ENCODE results near the gene SMS.
"Not testable (repeated sequence)": the region's sequence is repeated elsewhere in the genome, so short reads cannot be mapped to it uniquely, and the experiment has no call there.

The SMS gene

DNA sequence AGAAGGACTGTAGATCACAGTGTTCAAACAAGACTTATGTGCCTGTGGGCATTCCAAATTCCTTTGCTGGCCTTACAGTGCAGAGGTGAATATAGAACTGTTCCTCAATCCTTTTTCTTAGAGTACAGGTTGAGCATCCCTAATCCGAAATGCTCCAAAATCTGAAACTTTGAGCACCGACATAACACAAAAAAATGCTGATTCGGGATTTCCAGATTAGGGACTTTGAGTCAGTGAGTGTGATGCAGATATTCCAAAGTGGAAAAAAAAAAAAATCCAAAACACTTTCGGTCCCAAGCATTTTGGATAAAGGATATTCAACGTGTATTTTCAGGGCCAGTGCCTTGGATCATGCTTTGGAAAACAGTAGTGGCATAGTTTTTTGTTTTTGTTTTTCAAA lies 9.2 kb downstream of the SMS start:
- in situ Hi-C loops (cut with MboI; ENCODE audit: low sequenced_read_pairs) = no loop called here

DNA sequence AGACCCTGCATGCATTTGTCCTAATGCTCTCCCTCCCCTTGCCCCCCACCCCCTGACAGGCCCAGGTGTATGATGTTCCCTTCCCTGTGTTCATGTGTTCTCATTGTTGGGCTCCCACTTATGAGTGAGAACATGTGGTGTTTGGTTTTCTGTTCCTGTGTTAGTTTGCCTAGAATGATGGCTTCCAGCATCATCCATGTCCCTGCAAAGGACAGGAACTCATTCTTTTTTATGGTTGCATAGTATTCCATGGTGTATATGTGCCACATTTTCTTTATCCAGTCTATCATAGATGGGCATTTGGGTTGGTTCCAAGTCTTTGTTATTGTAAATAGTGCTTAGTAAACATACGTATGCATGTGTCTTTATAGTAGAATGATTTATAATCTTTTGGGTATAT lies 10.0 kb downstream of the SMS start:
- in situ Hi-C loops (cut with MboI; ENCODE audit: low sequenced_read_pairs) = not testable (repeated sequence)

DNA sequence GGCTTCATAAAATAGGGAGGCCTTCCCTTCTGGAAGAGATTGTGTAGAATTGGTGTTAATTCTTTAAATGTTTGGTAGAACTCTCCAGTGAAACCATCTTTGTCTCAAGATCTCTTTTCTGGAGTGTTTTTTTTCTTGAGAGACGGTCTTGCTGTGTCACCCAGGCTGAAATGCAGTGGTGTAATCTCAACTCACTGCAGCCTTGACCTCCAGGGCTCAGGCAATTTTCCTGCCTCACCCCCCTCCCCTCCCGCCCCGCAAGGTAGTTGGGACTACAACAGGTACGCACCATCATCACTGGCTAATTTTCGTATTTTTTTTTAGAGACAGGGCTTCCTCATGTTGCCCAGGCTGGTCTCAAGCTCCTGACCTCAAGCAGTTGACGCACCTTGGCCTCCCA lies 12.1 kb downstream of the SMS start:
- in situ Hi-C loops (cut with MboI; ENCODE audit: low sequenced_read_pairs) = no loop called here

DNA sequence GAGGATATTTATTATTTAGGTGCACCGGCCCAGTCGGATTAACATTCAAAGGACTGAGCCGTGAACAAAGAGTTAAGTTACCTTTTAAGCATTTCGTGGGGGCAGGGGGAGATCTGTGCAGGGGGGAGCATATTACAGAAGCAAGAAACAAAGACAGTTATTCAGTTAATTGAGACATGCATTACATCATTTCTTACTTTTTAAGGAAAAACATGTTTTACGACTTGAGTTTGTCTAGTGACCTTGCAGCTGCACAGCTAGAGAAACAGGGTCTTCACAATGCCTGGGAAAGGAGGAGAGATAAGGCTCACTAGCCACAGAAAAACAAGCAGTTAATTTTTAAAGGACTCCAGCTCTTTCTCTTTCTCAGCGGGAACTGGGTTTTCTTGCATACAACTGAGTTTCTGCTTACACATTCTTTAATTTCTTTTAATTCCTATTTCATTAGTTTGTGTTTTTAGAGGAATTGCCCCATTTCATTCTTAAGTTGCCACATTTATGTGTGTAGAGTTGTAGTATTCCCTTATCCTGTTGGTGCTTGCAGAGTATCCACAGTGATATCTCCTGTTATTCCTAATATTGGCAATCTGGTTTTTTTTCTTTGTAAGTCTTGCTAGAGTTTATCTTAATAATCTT lies 12.8 kb downstream of the SMS start:
- in situ Hi-C loops (cut with MboI; ENCODE audit: low sequenced_read_pairs) = not testable (repeated sequence)

DNA sequence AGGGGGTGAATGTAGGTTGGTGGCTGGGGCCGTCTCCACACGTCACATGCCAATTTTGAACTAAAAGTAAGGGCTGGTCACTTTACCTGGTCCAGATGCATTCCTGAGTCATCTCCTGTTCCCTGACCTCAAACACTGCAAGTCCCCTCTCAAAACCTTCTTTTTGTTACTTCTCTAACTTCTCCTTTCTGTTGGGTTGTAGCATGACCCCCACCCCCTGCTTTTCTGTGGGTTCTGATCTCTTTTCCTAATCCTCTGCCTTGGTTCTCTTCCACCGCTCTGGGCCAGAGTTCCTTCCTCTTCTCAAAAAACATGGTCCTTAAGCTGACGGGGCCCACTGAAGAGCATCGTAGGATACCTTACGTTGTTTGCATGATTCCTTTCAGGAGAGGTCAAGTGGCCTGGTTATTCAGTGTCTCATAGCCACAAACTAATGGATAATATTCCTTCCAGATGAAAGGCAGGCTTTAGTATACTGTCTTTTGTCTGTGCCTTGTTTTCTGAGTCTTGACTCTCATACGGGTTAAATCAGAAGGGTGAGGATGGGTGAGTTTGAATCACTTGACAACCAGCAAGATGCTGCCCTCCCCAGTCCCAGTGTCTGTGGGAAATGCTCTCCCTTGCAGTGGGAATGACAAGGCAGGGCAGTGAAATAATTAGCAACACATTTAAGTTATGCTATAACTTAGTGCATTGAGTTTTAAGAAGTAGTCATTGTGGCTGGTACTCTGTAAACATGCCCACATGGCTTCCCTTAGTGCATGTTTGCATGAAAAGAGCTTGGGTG lies 15.1 kb downstream of the SMS start:
- in situ Hi-C loops (cut with MboI; ENCODE audit: low sequenced_read_pairs) = no loop called here

DNA sequence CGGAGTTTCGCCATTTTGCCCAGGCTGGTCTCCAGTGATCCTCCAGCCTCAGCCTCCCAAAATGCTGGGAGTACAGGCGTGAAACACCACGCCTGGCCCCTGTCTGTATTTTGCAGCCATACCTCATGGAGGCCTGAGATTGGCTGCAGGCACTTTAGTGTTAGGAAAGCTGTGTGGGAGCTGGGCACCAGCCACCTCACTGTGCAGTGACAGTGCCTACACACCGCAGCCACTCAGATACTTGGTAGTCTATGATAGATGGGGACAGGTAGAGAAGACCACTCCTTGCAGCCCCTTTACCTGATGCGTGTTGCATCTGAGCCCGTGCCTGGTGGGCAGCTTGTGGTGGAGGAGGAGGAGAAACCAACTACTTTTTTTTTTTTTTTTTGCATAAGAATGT lies 16.3 kb downstream of the SMS start:
- in situ Hi-C loops (cut with MboI; ENCODE audit: low sequenced_read_pairs) = no loop called here

DNA sequence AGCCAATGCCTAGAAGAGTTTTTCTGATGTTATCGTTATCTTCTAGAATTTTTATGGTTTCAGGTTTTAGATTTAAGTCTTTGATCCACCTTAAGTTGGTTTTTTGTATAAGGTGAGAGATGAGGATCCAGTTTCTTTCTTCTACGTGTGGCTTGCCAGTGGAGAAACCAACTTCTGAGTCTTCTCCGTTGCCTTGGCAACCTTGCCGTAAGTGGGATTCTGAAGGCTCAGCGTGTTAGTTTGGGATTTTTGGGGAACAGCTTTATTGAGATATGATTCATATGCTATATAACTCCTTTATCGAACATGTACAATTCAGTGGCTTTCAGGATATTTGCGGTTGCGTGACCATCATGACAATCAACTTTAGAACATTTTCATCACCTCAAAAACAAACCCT lies 17.7 kb downstream of the SMS start:
- in situ Hi-C loops (cut with MboI; ENCODE audit: low sequenced_read_pairs) = no loop called here

DNA sequence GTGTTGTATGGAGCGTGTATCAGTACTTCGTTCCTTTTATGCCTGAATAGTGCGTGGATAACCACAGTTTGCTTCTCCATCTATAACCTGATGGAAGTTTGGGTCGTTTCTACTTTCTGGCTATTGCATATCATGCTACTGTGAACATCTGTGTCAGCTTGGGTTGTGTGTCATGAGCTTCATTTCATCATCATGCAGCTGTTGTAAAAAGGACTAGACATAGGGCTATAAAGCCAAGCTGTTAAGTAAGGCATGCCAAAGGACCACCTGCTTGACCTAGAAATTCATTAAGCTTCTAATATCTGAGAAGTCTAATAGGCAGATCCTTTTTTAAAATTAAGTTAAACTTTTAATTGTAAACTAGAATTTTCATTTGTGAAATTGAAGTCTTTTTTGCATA lies 18.4 kb downstream of the SMS start:
- in situ Hi-C loops (cut with MboI; ENCODE audit: low sequenced_read_pairs) = no loop called here

DNA sequence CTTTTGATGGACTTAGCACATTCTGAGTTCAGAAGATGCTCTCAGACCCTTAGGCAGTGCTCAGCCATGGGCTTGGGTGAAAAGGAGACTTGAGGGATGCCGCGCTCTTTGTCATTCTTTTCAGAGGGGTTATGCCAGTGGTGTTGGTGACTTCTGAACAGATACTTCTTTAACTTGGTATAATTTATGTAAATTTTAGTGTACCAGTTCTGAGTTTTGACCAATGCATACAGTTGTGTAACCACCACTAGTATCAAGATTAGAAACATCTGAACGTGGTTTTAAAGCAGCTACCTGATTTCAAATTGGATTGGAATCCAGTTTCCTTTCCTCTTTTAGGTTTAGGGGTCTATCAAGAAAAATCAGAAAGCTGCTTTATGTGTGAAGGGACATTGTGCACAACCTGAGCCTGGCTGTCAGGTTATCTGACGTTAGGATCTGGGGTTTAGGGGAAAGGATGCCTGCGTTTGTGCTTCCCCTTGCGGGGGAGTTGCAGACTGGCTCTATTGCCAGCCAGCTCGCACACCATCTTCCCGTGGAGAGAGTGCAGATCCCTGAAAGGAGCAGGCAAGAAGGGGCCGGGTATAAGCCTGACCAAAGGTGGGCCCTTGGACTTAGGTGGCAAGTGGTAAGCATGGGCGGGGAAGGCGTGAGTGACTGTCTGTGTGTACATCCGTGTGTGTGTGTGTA lies 19.0 kb downstream of the SMS start:
- in situ Hi-C loops (cut with MboI; ENCODE audit: low sequenced_read_pairs) = no loop called here

DNA sequence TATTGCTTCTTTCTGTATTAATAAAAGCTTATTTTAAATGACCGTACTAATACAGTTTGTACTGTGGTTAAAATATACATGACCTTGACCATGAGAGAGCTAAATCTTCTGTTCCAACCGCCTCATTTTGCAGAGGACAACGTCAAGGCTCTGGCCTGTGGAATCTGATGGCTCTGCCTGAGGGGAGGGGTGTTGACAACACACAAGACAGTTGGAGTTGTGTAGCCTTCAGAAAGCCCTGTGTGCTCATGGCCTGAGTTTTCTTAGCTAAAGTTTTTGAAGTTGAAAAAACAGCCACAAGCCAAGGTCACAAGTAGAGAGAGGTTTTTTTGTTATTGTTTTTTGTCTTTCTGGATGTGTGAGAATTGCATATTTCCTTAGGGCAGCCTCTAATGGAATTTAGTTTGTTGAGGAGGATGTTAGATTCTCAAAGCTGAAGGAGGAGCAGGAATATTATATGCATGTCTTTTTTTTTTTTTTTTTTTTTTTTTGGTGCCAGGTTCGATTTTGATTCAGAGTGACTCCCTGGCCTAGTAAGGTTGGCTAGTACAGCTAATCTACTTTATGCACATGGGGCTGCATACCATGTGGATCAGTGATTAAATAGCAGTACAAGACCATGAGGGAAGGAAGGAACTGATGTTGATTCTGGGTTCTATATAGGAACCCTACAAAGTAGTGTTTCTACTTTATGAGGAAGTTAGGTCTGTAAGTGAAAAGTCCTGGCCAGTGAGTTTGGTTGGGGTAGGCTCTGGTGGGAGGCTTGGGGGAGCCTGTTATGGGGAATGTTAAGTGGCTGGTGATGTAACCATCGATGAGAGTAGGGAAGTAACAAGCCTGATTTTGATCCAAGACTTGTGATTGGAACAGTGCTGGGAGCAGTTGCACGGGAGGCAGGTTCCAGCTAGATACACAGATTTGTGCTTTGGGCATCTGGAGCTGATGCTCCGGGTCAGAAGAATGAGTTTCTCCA lies 20.3 kb downstream of the SMS start:
- in situ Hi-C loops (cut with MboI; ENCODE audit: low sequenced_read_pairs) = no loop called here

DNA sequence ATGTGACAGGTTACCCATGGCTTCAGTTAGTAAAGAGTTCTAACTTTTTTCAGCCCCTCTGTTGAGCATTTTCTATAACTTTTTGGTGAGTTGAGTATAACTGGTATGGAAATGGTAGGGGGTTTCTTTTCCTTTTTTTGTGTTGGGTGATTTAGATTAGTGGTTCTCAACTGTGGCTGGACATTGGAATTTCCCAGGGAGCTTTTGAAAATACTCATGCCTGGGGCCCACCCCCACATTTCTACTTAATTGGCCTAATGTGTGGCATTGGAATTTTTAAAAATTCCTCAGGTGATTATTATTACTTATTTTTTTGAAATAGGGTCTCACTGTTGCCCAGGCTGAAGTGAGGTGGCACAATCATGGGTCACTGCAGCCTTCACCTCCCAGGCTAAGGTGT lies 21.9 kb downstream of the SMS start:
- in situ Hi-C loops (cut with MboI; ENCODE audit: low sequenced_read_pairs) = no loop called here

DNA sequence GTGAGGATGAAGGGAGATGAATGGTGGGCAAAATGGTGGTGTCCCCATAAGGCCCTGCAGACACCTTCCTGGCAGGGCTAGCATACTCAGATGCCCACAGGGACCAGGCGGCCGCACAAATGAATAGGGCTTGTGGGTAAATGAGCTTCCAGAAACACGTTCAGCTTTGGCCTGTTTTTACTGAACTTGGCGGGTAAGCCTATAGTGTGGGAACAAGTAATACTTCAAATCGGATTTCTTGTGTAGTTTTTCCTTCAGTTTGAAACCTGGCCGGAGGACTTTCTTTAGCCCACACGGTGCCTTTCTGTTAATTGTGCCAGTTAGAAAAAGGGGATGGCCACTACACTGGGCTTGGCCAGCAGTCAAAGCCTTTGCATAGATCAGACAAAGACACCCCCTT lies 22.8 kb downstream of the SMS start:
- in situ Hi-C loops (cut with MboI; ENCODE audit: low sequenced_read_pairs) = no loop called here

DNA sequence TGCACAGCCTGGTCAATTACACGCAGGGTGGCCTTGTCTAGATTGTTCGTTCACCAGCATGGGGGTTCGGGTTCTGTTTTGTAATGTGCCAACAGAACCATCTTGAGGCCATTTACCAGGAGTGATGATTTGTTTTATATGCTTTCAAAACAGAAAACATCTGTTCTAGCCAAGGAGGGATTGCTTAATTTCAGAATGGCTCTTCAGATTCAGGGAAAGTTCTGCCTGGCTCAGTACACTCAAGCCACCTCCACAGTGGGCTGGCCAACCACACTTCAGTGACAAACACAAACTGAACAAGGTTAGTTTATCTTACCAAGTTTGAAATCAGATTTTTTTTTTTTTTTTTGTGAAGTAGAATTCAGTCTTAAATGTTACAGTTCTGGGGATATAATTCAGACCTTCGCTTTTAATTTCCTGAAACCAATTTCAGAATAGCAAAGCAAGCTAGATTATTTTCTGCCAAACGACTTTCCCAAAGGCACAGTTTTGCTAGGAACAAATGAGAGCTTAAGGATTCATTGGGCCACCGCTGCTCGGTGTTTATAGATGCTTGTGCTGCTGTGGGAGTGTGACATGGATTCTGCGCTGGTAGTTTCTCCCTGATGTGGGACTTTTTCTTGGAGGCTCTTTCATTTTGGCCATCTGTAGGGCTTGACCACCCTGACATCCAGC lies 23.4 kb downstream of the SMS start:
- in situ Hi-C loops (cut with MboI; ENCODE audit: low sequenced_read_pairs) = no loop called here

DNA sequence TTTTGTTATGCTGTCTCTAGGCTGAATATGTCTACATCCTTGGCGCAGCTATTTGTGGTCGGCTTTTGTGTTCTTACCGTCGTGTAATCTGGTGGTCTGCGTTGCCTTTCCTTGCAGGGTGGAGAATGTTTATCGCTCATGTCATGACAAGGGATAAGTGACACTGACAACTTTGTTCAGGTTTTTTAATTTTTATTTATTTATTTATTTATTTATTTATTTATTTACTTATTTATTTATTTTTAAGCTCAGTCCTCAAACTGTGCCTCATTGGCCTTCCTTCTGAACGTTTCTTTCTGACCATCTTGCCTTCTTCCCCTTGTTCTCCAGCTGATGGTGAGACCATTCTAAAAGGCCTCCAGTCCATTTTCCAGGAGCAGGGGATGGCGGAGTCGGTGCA lies 26.4 kb downstream of the SMS start:
- in situ Hi-C loops (cut with MboI; ENCODE audit: low sequenced_read_pairs) = no loop called here

DNA sequence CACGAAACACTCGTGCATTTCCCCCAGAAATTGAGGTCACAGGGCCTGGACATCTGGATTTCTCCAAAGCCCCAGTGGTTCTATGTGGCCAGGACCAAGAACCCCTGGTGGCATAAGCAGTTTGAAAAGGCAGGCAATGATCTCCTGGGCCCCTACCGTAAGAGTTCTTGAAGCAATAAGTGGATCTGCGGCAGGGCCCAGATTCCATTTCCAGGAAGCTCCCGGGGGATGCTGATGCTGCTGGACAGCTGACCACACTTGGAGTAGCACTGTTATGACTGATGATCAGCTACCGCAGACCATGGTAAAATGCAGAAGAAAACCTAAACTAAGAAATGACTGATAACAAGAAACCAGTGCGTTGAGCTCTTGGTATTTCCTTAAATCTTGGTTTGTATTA lies 27.8 kb downstream of the SMS start:
- in situ Hi-C loops (cut with MboI; ENCODE audit: low sequenced_read_pairs) = no loop called here

DNA sequence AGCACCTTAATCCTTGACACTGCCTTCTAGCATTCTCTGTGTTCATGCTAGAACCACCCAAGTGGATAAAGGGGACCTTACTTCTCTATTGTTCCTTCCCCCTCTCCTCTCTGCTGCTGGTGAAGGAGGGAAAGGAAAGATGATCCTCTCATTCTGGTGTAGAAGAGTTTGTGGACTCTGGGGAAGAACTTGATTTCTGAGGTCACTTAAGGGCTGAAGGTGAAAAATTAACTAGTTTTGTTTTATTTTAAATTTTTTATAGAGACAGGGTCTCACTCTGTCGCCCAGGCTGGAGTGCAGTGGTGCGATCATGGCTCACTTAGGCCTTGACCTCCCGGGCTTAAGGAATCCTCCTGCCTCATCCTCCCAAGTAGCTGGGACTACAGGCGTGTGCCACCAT lies 29.8 kb downstream of the SMS start:
- in situ Hi-C loops (cut with MboI; ENCODE audit: low sequenced_read_pairs) = no loop called here

DNA sequence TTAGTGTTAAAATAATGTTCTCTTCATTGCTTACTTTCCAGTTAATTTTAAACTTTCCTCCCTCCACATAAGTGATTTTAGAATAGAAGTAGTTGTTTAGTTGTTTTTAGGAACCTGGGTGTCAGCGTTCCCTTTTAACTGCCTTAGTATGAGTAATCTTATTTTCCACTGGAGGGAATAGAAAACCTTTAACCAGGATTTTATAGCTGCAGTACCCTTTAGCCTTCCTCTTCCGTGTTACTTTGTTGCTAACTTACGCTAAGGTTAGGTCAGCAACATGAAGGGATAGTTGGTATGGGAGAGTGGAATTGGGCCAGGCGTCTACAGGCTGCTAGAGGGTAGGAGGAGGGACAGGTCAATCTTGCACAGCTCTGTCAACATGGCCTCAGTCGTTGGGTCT lies 31.5 kb downstream of the SMS start:
- in situ Hi-C loops (cut with MboI; ENCODE audit: low sequenced_read_pairs) = no loop called here

DNA sequence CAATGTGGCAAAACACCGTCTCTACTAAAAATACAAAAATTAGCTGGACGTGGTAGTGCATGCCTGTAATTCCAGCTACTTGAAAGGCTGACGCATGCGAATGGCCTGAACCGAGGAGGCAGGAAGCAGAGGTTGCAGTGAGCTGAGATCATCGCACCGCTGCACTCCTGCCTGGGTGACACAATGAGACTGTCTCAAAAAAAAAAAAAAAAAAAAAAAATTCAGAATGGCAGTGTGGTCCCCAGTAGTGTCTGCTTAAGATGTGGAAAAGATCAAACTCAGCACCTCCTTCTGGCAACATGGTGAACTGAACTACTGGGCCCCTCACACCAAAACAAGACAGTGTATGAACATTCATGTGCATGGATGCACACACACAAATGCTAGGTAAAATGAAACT lies 32.2 kb downstream of the SMS start:
- in situ Hi-C loops (cut with MboI; ENCODE audit: low sequenced_read_pairs) = no loop called here

DNA sequence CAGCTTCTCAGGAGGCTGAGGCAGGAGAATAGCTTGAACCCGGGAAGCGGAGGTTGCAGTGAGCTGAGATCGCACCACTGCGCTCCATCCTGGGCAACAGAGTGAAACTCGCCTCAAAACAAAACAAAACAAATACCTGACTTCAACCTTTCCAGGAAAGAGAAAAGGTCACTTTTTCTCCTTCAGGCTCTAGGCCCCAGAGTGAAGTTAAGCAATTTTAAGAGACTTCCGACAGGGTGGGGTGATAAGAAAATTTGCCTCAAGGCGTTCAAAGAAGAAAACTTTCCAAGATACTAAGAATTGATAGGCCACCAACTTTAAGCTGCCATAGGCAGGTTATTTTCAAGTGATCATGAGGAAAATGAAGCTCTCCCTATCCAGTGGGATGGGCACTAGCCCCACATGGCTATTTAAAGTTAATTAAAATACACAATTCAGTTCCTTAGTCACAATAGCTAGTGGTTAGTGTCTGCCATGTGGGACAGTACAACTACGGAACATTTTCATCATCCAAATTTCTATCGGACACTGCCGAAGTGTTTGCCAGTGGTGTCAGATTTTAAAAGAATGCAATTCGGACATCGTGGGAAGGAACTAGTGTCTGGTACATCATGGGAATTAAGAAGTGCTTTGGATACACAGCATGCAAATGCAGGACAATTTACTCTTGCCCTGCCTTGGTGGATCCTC lies 33.0 kb downstream of the SMS start:
- in situ Hi-C loops (cut with MboI; ENCODE audit: low sequenced_read_pairs) = no loop called here

DNA sequence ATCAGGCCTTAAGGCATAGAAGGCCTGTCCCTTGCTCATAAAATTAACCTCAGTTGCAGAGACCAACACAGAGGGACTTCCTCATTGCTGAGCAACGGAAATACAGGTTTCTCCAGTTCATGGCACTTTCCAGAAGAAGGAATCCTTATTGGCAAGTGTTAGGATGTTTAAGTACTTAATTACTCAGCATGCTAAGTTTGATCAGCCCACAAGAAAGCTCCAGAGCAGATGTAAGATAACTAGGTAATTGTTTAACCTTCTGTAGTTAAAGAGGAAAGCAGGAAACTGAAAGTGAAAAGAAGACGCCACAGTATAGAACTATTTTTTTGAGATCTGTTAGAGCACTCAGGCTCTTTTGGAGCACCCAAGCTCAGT lies 33.5 kb downstream of the SMS start:
- in situ Hi-C loops (cut with MboI; ENCODE audit: low sequenced_read_pairs) = no loop called here

Data from HL-60/S4 treated with phorbol 12-myristate 13-acetate at 8.2 ng/mL for 4 days and 3 days (cell line).